LNCaP clone FGC (cell line): ENCODE data around the gene IP6K3.

Source experiments
- DNase-seq: peaks from one replicate; pipeline ENCODE4 v3.0.0-alpha.2; 2011; ENCODE audit warnings: low read depth
- H3K4me3 ChIP-seq: 2 replicates; pipeline ENCODE4 v1.5.1; 2011; ENCODE audit warnings: mild to moderate bottlenecking, low read depth, low read length, control low read depth
- CTCF ChIP-seq: IDR thresholded peaks from 2 replicates; pipeline ENCODE4 v1.5.1; 2012; ENCODE audit warnings: mild to moderate bottlenecking; ENCODE audit not compliant: control insufficient read depth, insufficient read depth; ENCODE audit errors: extremely low read depth

IP6K3 gene

GRCh38 chr6:33695451-33695887 is 51.2 kb downstream of the IP6K3 start:
- no peak for DNase-seq
- no peak overlapping the region for H3K4me3 ChIP-seq
- no peak for TF ChIP-seq CTCF

DNA sequence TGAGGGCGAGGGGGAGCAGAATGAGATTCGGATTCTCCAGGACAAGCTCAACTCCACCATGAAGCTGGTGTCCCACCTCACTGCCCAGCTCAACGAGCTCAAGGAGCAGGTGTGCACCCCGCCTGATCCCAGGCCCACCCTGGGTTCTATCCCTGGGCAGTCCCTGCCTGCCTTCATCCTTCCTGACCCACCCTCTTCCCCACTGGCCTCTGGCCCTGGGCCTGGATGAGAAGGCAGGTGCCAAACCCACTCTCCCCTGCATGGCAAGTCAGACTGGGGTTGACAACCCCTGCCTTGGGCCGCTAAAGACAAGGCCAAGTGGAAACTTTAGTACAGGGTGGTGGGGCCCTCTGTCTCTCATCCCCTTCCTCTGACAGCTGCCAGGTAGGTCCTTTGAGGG is 51.7 kb downstream of the IP6K3 start:
- no peak overlapping the region for H3K4me3 ChIP-seq
- no peak for TF ChIP-seq CTCF
- no peak for DNase-seq

GRCh38 chr6:33694401-33694931 is 52.2 kb downstream of the IP6K3 start:
- TF ChIP-seq CTCF = no peak
- H3K4me3 ChIP-seq = no peak overlapping the region
- no peak for DNase-seq

- H3K4me3 ChIP-seq = no peak overlapping the region
- no peak for DNase-seq
- no peak for TF ChIP-seq CTCF
Measured at GRCh38 chr6:33693186-33694105, 53.3 kb downstream of the IP6K3 start.

DNA sequence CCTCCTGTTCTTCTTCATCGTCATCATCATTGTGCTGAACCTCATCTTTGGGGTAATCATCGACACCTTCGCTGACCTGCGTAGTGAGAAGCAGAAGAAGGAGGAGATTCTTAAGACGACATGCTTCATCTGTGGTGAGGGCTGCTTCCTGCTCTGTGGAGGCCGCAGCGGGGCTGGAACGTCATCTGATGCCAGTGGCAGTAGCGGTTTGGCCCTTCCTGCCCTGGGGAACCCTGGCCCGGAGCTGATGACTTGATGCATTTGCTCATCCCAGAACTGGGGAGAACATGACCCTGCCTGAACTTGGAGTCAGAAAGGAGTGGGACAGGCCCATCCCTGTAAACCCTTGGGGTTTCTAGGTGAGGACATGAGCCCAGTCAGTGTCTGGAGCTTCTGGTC is 53.9 kb downstream of the IP6K3 start:
- no peak for TF ChIP-seq CTCF
- H3K4me3 ChIP-seq = no peak overlapping the region
- no peak for DNase-seq

DNA sequence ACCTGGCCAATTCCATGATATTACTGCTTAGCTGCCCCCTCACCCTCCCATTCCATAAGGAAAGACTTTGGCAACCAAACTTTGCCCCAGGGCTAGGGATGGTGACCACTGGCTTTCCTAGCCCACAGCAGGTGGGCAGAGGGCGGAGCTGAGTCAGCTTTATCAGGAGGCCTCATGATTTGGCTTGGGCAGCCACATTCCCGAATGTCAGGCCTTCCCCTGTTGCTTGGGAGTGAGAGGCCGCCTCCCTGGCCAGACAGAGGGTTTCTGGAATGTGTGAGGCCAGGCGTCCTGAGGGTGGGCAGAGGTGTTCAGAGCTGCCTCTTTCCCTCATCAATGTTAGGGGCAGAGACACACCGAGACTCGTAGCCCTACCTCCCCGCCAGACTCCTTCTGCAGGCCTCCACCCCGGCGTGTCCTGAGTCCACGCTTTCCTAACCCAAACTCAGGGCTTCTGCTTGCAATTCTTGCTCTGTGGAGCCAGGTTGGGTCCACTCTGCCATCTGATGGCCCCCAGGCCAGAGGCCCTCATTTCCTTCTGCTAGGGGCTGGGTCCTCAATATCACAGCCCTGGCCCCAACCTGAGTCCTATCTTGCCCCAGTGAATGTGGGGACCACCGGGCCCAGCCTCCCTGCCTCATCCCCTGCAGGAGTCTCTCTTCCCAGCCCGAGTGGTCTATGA is 54.5 kb downstream of the IP6K3 start:
- no peak overlapping the region for H3K4me3 ChIP-seq
- TF ChIP-seq CTCF = no peak
- no peak for DNase-seq
